Testis (tissue), 3 donors: ENCODE results near the gene AGAP1. TPM values are rescaled to one million over a fixed set of nuclear protein-coding genes. Genes with fewer than 3 reads are reported as not detected.

ENCODE experiments used
- DNase-seq: peaks from one replicate; pipeline ENCODE4 v3.0.0-alpha.2; 2019
- H3K27ac ChIP-seq, 2 donors: fragments of 200-600 bp; sonication (generic); one replicate each; pipeline ENCODE4 v1.5.1; 2019
- H3K27me3 ChIP-seq: fragments of 200-600 bp; sonication (generic); one replicate; pipeline ENCODE4 v1.5.1; 2019
- H3K36me3 ChIP-seq: fragments of 200-600 bp; sonication (generic); one replicate; pipeline ENCODE4 v1.5.1; 2017; ENCODE audit warnings: low read depth; ENCODE audit errors: missing control alignments
- H3K4me1 ChIP-seq: fragments of 200-600 bp; sonication (generic); one replicate; pipeline ENCODE4 v1.5.1; 2019
- H3K4me3 ChIP-seq, 2 donors: fragments of 200-600 bp; sonication (generic); one replicate each; pipeline ENCODE4 v1.5.1; 2017 to 2019
- H3K9me3 ChIP-seq: fragments of 200-600 bp; sonication (generic); one replicate; pipeline ENCODE4 v1.5.1; 2017
- CTCF ChIP-seq, 3 experiments: fragments of 450-650 bp in 2 of 3; fragments of 200-600 bp in 1 of 3; sonication (generic) in 1 of 3; IDR thresholded peaks; one replicate each; pipeline ENCODE4 v1.5.1; 2016 to 2019; ENCODE audit warnings: antibody characterized with exemption in 3 of 3, mild to moderate bottlenecking in 2 of 3, moderate library complexity in 1 of 3
- POLR2A ChIP-seq: fragments of 450-650 bp; IDR thresholded peaks from one replicate; pipeline ENCODE4 v1.6.1; 2017; ENCODE audit warnings: antibody characterized with exemption, mild to moderate bottlenecking, moderate library complexity
- WGBS, 2 donors: methylation state at CpG; one replicate each; pipeline ENCODE4 v1.1.5; 2018; 5-methylcytosine and 5-hydroxymethylcytosine counted together
- intact Hi-C: fragments of 100-400 bp; cut with DNase I; formaldehyde crosslinking; loops from one replicate; pipeline ENCODE4 v1.15.1; 2023; ENCODE audit warnings: low total_unique reads
- polyA plus RNA-seq: library from polyadenylated mRNA; stranded (reverse); fragments of 350-450 nt; fragmentation: Illumina TruSeq; extraction: RNeasy Lipid Tissue Mini Kit (QIAGEN cat#74804); gene quantifications from one replicate; pipeline ENCODE4 v1.2.3, GENCODE V29; 2014; ENCODE audit warnings: low read depth, low replicate concordance; ENCODE audit not compliant: insufficient read depth
- total RNA-seq, 2 donors: library from RNA; depleted of rRNA; stranded (reverse); fragments of >200 nt; gene quantifications; one replicate each; pipeline ENCODE4 v1.2.3, GENCODE V29; 2016

Gene AGAP1
- total and polyA plus RNA-seq, 3 donors from 2014 or later: 21.4 to 45.5 (median 40.7) TPM

GRCh38 chr2:235893129-235893698 lies 399.4 kb downstream of the AGAP1 start:
- no peak overlapping the region for H3K27ac ChIP-seq
- no peak for TF ChIP-seq POLR2A
- no peak for TF ChIP-seq CTCF (IDR thresholded peaks at IDR 0.05)
- H3K9me3 ChIP-seq: no peaks in the 10 kb centered on the region
- intact Hi-C loops: no loop called here
- no peaks in the 10 kb centered on the region for H3K27me3 ChIP-seq
- no peaks in the 10 kb centered on the region for H3K36me3 ChIP-seq
- no peaks in the 10 kb centered on the region for H3K4me1 ChIP-seq
- 92 to 97% methylated on average over 18 to 27 of the region's 27 CpGs for WGBS, 2 donors
- H3K4me3 ChIP-seq: no peak overlapping the region
- DNase-seq: no peak

- 88 to 91% methylated on average over 10 of the region's 10 CpGs for WGBS, 2 donors
- Histone ChIP-seq H3K9me3 (no peaks in the 10 kb centered on the region), H3K36me3 (no peaks in the 10 kb centered on the region), H3K27me3 (no peaks in the 10 kb centered on the region), H3K4me3 (no peak overlapping the region), H3K4me1 (no peaks in the 10 kb centered on the region), H3K27ac (no peak overlapping the region)
- no peak for DNase-seq
- intact Hi-C loops: no loop called here
- TF ChIP-seq POLR2A (no peak), CTCF (IDR thresholded peaks at IDR 0.05) (no peak)
These were observed 401.0 kb downstream of the AGAP1 start for GRCh38 chr2:235894839-235895238.

- no peaks in the 10 kb centered on the region for H3K9me3 ChIP-seq
- DNase-seq: no peak
- no peaks in the 10 kb centered on the region for H3K36me3 ChIP-seq
- H3K4me1 ChIP-seq: no peaks in the 10 kb centered on the region
- intact Hi-C loops: no loop called here
- WGBS, 2 donors: 95% methylated on average over 2 of the region's 2 CpGs
- no peak overlapping the region for H3K27ac ChIP-seq
- no peaks in the 10 kb centered on the region for H3K27me3 ChIP-seq
- no peak for TF ChIP-seq POLR2A
- TF ChIP-seq CTCF (IDR thresholded peaks at IDR 0.05): no peak
- no peak overlapping the region for H3K4me3 ChIP-seq
These were observed 402.2 kb downstream of the AGAP1 start for GRCh38 chr2:235896061-235896460.

GRCh38 chr2:235897992-235898391 lies 404.1 kb downstream of the AGAP1 start:
- intact Hi-C loops: no loop called here
- H3K4me1 ChIP-seq: no peaks in the 10 kb centered on the region
- TF ChIP-seq POLR2A: no peak
- TF ChIP-seq CTCF (IDR thresholded peaks at IDR 0.05): no peak
- no peaks in the 10 kb centered on the region for H3K27me3 ChIP-seq
- H3K4me3 ChIP-seq: no peak overlapping the region
- H3K36me3 ChIP-seq: no peaks in the 10 kb centered on the region
- H3K9me3 ChIP-seq: no peaks in the 10 kb centered on the region
- no peak for DNase-seq
- WGBS, 2 donors: 81 to 82% methylated on average over 8 of the region's 8 CpGs
- no peak overlapping the region for H3K27ac ChIP-seq

- TF ChIP-seq CTCF (IDR thresholded peaks at IDR 0.05) (no peak), POLR2A (no peak)
- Histone ChIP-seq H3K4me3 (no peak overlapping the region), H3K27ac (no peak overlapping the region), H3K4me1 (no peaks in the 10 kb centered on the region), H3K9me3 (no peaks in the 10 kb centered on the region), H3K27me3 (no peaks in the 10 kb centered on the region), H3K36me3 (no peaks in the 10 kb centered on the region)
- intact Hi-C loops: no loop called here
- no peak for DNase-seq
- WGBS, 2 donors: 91 to 96% methylated on average over 4 of the region's 4 CpGs
These were observed 404.9 kb downstream of the AGAP1 start for GRCh38 chr2:235898766-235899165.
